22Rv1 (cell line): ENCODE results near the gene ZKSCAN8.
"Not testable (repeated sequence)": the region's sequence is repeated elsewhere in the genome, so short reads cannot be mapped to it uniquely, and the experiment has no call there.

Experiments used
- CTCF ChIP-seq: fragments of 450-650 bp; IDR thresholded peaks from 2 replicates; pipeline ENCODE4 v1.5.1; 2017; ENCODE audit warnings: mild to moderate bottlenecking
- ZFX ChIP-seq: fragments of 450-650 bp; IDR thresholded peaks from 2 replicates; pipeline ENCODE4 v1.6.1; 2017; ENCODE audit warnings: antibody characterized with exemption, borderline replicate concordance

GRCh38 chr6:28102222-28102621 is 39.5 kb upstream of the ZKSCAN8 start:
- TF ChIP-seq CTCF, ZFX: not testable (repeated sequence)
